ENCODE data around the gene GAL.

The GAL gene

GRCh38 chr11:68692871-68693483 is 8.6 kb downstream of the GAL start:
- TF ChIP-seq TAF1 (IDR thresholded peaks at IDR 0.05; ENCODE audit: low read depth), result no peak

GRCh38 chr11:68693484-68693882 is 9.1 kb downstream of the GAL start:
- TF ChIP-seq EGR1 (IDR thresholded peaks at IDR 0.05) (no peak), TEAD4 (IDR thresholded peaks at IDR 0.05) (no peak), USF1 (IDR thresholded peaks at IDR 0.05) (no peak), ZBTB7A (IDR thresholded peaks at IDR 0.05; ENCODE audit: low read depth) (no peak), FOXM1 (IDR thresholded peaks at IDR 0.05; ENCODE audit: borderline replicate concordance, low read depth) (no peak), TAF1 (IDR thresholded peaks at IDR 0.05; ENCODE audit: low read depth) (no peak), RAD21 (IDR thresholded peaks at IDR 0.05; ENCODE audit: low read depth) (no peak), CREB1 (IDR thresholded peaks at IDR 0.05; ENCODE audit: low read depth) (no peak), MAX (IDR thresholded peaks at IDR 0.05) (no peak), EP300 (IDR thresholded peaks at IDR 0.05; ENCODE audit: borderline replicate concordance) (no peak), YY1 (IDR thresholded peaks at IDR 0.05; ENCODE audit: low read depth) (no peak), TCF12 (IDR thresholded peaks at IDR 0.05; ENCODE audit: low read depth) (no peak), NFIC (IDR thresholded peaks at IDR 0.05) (no peak), REST (IDR thresholded peaks at IDR 0.05; ENCODE audit: low read depth) (no peak), CEBPB (IDR thresholded peaks at IDR 0.05) (no peak)

- TF ChIP-seq NFIC (IDR thresholded peaks at IDR 0.05) (no peak), FOXM1 (IDR thresholded peaks at IDR 0.05; ENCODE audit: borderline replicate concordance, low read depth) (no peak), TAF1 (IDR thresholded peaks at IDR 0.05; ENCODE audit: low read depth) (no peak), EGR1 (IDR thresholded peaks at IDR 0.05) (no peak), TEAD4 (IDR thresholded peaks at IDR 0.05) (no peak), CREB1 (IDR thresholded peaks at IDR 0.05; ENCODE audit: low read depth) (no peak), MAX (IDR thresholded peaks at IDR 0.05) (no peak), YY1 (IDR thresholded peaks at IDR 0.05; ENCODE audit: low read depth) (no peak), REST (IDR thresholded peaks at IDR 0.05; ENCODE audit: low read depth) (no peak), TCF12 (IDR thresholded peaks at IDR 0.05; ENCODE audit: low read depth) (no peak), USF1 (IDR thresholded peaks at IDR 0.05) (no peak), RAD21 (IDR thresholded peaks at IDR 0.05; ENCODE audit: low read depth) (no peak), CEBPB (IDR thresholded peaks at IDR 0.05) (no peak), ZBTB7A (IDR thresholded peaks at IDR 0.05; ENCODE audit: low read depth) (no peak), EP300 (IDR thresholded peaks at IDR 0.05; ENCODE audit: borderline replicate concordance) (no peak)
Observed at GRCh38 chr11:68694431-68695297, 10.3 kb downstream of the GAL start.

- no peak for TF ChIP-seq ZBTB7A (IDR thresholded peaks at IDR 0.05; ENCODE audit: low read depth)
- TF ChIP-seq FOXM1 (IDR thresholded peaks at IDR 0.05; ENCODE audit: borderline replicate concordance, low read depth), result no peak
- TF ChIP-seq REST (IDR thresholded peaks at IDR 0.05; ENCODE audit: low read depth), result no peak
- no peak for TF ChIP-seq TAF1 (IDR thresholded peaks at IDR 0.05; ENCODE audit: low read depth)
- TF ChIP-seq YY1 (IDR thresholded peaks at IDR 0.05; ENCODE audit: low read depth), result no peak
- TF ChIP-seq RAD21 (IDR thresholded peaks at IDR 0.05; ENCODE audit: low read depth), result no peak
- TF ChIP-seq EGR1 (IDR thresholded peaks at IDR 0.05), result no peak
- TF ChIP-seq TEAD4 (IDR thresholded peaks at IDR 0.05), result no peak
- no peak for TF ChIP-seq MAX (IDR thresholded peaks at IDR 0.05)
Observed at GRCh38 chr11:68695531-68695930, 11.2 kb downstream of the GAL start.
